Measurements from ENCODE around the gene ACSL5. TPM values are rescaled to one million over a fixed set of nuclear protein-coding genes. Genes with fewer than 3 reads are reported as not detected.
"Not testable (repeated sequence)": the region's sequence is repeated elsewhere in the genome, so short reads cannot be mapped to it uniquely, and the experiment has no call there.

The ACSL5 gene
- polyA plus RNA-seq, 1 donor: 2.0 TPM

GRCh38 chr10:112461029-112461887 lies 87.3 kb downstream of the ACSL5 start:
- no peak for DNase-seq (ENCODE audit: low read depth)

DNA sequence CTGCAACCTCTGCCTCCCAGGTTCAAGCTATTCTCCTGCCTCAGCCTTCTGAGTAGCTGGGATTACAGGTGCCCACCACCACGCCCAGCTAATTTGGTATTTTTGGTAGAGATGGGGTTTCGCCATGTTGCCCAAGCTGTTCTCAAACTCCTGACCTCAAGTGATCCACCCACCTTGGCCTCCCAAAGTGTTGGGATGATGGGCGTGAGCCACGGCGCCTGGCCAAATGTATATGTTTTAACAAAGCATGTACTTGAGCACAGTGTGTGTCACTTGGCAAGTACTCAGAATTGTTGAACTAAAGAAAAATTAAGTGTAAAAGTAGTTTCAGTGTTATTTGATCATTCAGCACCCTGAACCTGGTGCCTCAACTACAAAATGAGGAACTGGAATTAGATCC lies 90.2 kb downstream of the ACSL5 start:
- not testable (repeated sequence) for DNase-seq (ENCODE audit: low read depth)

- no peak for DNase-seq (ENCODE audit: low read depth)
These were observed 91.5 kb downstream of the ACSL5 start for GRCh38 chr10:112465299-112465883.

DNA sequence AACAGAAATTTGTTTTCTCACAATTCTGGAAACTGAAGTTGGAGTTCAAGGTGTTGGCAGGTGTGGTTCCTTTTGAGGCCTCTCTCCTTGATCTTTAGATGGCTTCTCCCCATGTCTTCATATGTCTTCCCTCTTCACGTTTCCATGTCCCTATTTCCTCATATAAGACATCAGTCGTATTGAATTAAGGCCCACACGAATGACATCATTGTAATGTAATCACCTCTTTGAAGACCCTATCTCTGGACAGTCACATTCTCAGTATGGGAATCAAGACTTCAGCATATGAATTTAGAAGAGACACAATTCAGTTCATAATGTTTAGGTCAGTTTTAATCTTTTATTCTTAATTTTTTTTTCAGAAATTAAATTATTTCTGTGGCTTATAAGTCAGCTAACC lies 92.9 kb downstream of the ACSL5 start:
- DNase-seq (ENCODE audit: low read depth): no peak

GRCh38 chr10:112467541-112468075 lies 93.7 kb downstream of the ACSL5 start:
- DNase-seq (ENCODE audit: low read depth): no peak

GRCh38 chr10:112471878-112472487 lies 98.1 kb downstream of the ACSL5 start:
- DNase-seq (ENCODE audit: low read depth): peak; percentile 25

DNA sequence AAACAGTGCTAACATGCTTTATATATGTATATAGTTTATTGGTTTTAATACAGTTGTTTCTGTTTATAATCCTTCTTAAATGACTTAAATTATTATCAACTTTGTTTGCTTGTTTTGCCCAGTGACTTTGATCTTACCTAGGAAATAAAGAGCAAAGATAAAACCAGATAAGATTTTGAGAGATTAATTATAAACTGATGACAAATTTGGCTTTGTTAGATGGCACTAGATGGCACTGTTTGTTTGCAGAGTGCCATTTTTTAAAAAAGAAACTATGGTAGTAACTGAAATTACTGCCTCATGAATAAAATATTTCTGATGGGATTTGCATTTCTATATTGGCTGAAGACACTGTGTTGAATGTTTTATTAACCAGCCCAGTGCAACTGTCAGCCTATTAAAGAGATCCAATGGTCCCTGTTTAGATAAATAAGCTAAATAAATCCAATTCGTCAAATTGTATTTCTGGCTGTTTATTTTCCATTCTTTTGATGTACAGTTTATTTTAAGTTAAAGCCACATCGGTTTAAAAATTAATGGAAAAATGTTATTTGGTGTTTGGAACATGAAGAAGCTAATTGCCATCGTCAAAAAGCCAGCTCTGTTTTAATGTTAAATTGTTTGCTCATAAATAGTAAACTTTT lies 101.8 kb downstream of the ACSL5 start:
- no peak for DNase-seq (ENCODE audit: low read depth)

Other genes with a start within 250 kb of the ACSL5 start
- gene GPAM, start 190.4 kb upstream of the ACSL5 start, polyA plus RNA-seq (ENCODE audit: insufficient read length): 9.6 TPM
- not detected for gene TECTB, start 90.7 kb upstream of the ACSL5 start, polyA plus RNA-seq (ENCODE audit: insufficient read length)
- gene ZDHHC6, start 72.8 kb downstream of the ACSL5 start, polyA plus RNA-seq (ENCODE audit: insufficient read length): 30.0 TPM
- gene VTI1A, start 73.1 kb downstream of the ACSL5 start, polyA plus RNA-seq (ENCODE audit: insufficient read length): 13.0 TPM